Measurements from ENCODE around the gene ERGIC3. TPM values are rescaled to one million over a fixed set of nuclear protein-coding genes. Genes with fewer than 3 reads are reported as not detected.

ERGIC3 gene
- total RNA-seq, 1 experiment from 2014 or later = 265 TPM

DNA sequence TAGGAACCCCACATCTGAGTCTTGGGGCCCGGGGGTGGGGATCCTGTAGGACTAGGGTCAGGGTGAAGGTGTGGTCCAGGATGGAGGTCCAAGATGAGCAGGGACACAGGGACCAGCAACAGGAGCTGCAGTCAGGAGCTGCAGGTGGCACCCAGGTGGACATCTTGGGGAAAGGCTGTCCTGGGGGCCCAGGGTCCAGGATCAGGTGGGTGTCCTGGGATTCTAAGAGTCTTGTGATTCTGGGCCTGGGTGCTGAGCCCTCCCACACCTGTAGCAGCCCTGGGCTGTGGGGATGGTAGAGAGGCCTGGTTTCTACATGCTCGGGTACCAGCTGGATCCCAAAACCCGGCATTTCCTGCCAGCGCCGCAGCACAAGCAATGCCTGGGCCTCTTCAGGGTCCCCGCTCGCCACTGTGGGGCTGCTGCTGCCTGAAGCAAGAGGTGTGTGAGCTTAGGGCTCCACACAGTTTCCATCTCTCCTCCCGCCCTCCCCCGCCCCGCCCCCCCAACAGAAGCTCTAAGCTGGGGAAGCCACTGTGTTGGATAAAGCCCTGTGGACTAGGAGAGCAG lies 20.7 kb downstream of the ERGIC3 start:
- no peak overlapping the region for H3K4me3 ChIP-seq (ENCODE audit: low read depth in 2 of 2, low read length in 2 of 2)
- POLR2A ChIA-PET = no interaction called here
- no peak for DNase-seq (ENCODE audit: low read depth, low spot score)
- no peak for ATAC-seq
- CTCF ChIA-PET = no interaction called here
- H3K9me3 ChIP-seq (ENCODE audit: control insufficient read depth, insufficient read depth, low read depth, low read length) = no peaks in the 10 kb centered on the region
- H3K27ac ChIP-seq (ENCODE audit: low read length) = no peak overlapping the region
- no TSS peak for BruUV-seq (replicated peaks)
- intact Hi-C loops (cut with micrococcal nuclease; ENCODE audit: unreplicated experiment) (no loop called here), in situ Hi-C loops (cut with HindIII; ENCODE audit: low pct_unique_long_range_greater_than_20kb, low sequenced_read_pairs) (no loop called here)
- TF ChIP-seq, protein P1, sequence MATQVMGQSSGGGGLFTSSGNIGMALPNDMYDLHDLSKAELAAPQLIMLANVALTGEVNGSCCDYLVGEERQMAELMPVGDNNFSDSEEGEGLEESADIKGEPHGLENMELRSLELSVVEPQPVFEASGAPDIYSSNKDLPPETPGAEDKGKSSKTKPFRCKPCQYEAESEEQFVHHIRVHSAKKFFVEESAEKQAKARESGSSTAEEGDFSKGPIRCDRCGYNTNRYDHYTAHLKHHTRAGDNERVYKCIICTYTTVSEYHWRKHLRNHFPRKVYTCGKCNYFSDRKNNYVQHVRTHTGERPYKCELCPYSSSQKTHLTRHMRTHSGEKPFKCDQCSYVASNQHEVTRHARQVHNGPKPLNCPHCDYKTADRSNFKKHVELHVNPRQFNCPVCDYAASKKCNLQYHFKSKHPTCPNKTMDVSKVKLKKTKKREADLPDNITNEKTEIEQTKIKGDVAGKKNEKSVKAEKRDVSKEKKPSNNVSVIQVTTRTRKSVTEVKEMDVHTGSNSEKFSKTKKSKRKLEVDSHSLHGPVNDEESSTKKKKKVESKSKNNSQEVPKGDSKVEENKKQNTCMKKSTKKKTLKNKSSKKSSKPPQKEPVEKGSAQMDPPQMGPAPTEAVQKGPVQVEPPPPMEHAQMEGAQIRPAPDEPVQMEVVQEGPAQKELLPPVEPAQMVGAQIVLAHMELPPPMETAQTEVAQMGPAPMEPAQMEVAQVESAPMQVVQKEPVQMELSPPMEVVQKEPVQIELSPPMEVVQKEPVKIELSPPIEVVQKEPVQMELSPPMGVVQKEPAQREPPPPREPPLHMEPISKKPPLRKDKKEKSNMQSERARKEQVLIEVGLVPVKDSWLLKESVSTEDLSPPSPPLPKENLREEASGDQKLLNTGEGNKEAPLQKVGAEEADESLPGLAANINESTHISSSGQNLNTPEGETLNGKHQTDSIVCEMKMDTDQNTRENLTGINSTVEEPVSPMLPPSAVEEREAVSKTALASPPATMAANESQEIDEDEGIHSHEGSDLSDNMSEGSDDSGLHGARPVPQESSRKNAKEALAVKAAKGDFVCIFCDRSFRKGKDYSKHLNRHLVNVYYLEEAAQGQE (IDR thresholded peaks at IDR 0.05; ENCODE audit: insufficient read depth in 1 of 2, low read depth in 2 of 2, low read length in 1 of 2) = no peak
- TF ChIP-seq POLR2AphosphoS5 (IDR thresholded peaks at IDR 0.05; ENCODE audit: low read depth, low read length) (no peak), CTCF (IDR thresholded peaks at IDR 0.05) (no peak), TCF7L2 (IDR thresholded peaks at IDR 0.05; ENCODE audit: low read depth, low read length) (no peak), SIN3A (IDR thresholded peaks at IDR 0.05; ENCODE audit: borderline replicate concordance, insufficient read depth, low read depth, low read length) (no peak)
- H3K36me3 ChIP-seq (ENCODE audit: control insufficient read depth, insufficient read depth, low read length) = peaks cover 2% of the 10 kb centered on the region; the same call in 1 of the 2 replicates
- H3K4me1 ChIP-seq (ENCODE audit: control insufficient read depth, insufficient read depth, low read length) = no peaks in the 10 kb centered on the region; the same call in none of the 2 replicates
- H3K27me3 ChIP-seq (ENCODE audit: control insufficient read depth, insufficient read depth, low read length) = no peaks in the 10 kb centered on the region

DNA sequence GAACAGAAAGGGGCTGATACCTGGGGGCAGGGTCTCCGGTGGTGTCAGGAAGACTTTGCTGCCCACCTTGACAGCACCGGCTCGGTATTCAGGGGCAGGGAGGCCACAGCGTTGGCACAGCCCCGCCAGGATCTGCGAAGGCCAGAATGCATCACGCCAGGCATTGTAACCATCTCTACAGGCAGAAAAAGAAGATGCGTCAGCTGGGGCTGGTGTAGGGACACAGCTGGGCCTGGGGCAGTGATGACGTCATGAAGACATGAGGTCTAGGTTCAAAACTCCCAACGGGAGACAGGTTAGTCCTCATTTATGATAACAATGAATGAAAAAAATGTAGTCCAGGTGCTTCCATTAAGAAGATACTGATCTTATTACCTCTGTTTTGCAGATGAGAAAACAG lies 22.0 kb downstream of the ERGIC3 start:
- intact Hi-C loops (cut with micrococcal nuclease; ENCODE audit: unreplicated experiment) = no loop called here
- BruUV-seq (replicated peaks) = no TSS peak
- no peaks in the 10 kb centered on the region for H3K27me3 ChIP-seq (ENCODE audit: control insufficient read depth, insufficient read depth, low read length)

More for the DNA sequence above, 22.0 kb downstream of the ERGIC3 start:
- H3K9me3 ChIP-seq (ENCODE audit: control insufficient read depth, insufficient read depth, low read depth, low read length) = no peaks in the 10 kb centered on the region
- POLR2A ChIA-PET = interaction anchor here (0.6 kb wide), 1 partner anchor 19 kb away, joined by 15 read pairs; no protein-coding TSS in a partner anchor
- TF ChIP-seq CTCF (IDR thresholded peaks at IDR 0.05) = no peak
- no peaks in the 10 kb centered on the region for H3K36me3 ChIP-seq (ENCODE audit: control insufficient read depth, insufficient read depth, low read length)
- ATAC-seq (no peak), DNase-seq (ENCODE audit: low read depth, low spot score) (no peak)
- no peaks in the 10 kb centered on the region; the same call in none of the 2 replicates for H3K4me1 ChIP-seq (ENCODE audit: control insufficient read depth, insufficient read depth, low read length)
- no peak overlapping the region for H3K4me3 ChIP-seq (ENCODE audit: low read depth in 2 of 2, low read length in 2 of 2)
- H3K27ac ChIP-seq (ENCODE audit: low read length) = no peak overlapping the region
- in situ Hi-C loops (cut with HindIII; ENCODE audit: low pct_unique_long_range_greater_than_20kb, low sequenced_read_pairs) = no loop called here
- CTCF ChIA-PET = no interaction called here

Measured in Panc1 (cell line).